DND-41 (cell line): ENCODE results near the gene NSUN5.

Experiments used
- ATAC-seq: fragments of 200-7000 bp; cut with Tn5 transposase; 3 replicates; pipeline ENCODE4 v1.9.1; 2021; ENCODE audit warnings: low read depth; ENCODE audit not compliant: insufficient read depth
- DNase-seq: peaks from one replicate; pipeline ENCODE4 v3.0.0-alpha.2; 2020
- H2AFZ ChIP-seq: 2 replicates; pipeline ENCODE4 v1.6.0; 2012; ENCODE audit warnings: low read depth, low read length
- H3K27ac ChIP-seq: 2 replicates; pipeline ENCODE4 v1.5.1; 2012; ENCODE audit warnings: low read length, inconsistent platforms
- H3K27me3 ChIP-seq: fragments of 200-600 bp; sonication (generic); 2 replicates; pipeline ENCODE4 v1.6.0; 2012; ENCODE audit warnings: low read length, mild to moderate bottlenecking, inconsistent platforms; ENCODE audit not compliant: insufficient read depth, poor library complexity
- H3K36me3 ChIP-seq: 2 replicates; pipeline ENCODE4 v1.5.1; 2012; ENCODE audit warnings: low read length, inconsistent platforms; ENCODE audit not compliant: insufficient read depth
- H3K4me1 ChIP-seq: 2 replicates; pipeline ENCODE4 v1.5.1; 2012; ENCODE audit warnings: mild to moderate bottlenecking, low read length; ENCODE audit not compliant: insufficient read depth
- H3K4me2 ChIP-seq: 2 replicates; pipeline ENCODE4 v1.6.0; 2012; ENCODE audit warnings: mild to moderate bottlenecking, moderate library complexity, low read length, inconsistent platforms; ENCODE audit not compliant: insufficient read depth
- H3K4me3 ChIP-seq, 2 experiments: fragments of 200-600 bp in 1 of 2; shearing (Covaris generic) in 1 of 2; 2 replicates each; pipeline ENCODE4 v1.5.1; 2012 to 2016; ENCODE audit warnings: inconsistent platforms in 2 of 2, low read length in 2 of 2, mild to moderate bottlenecking in 2 of 2, low read depth in 1 of 2, moderate library complexity in 1 of 2
- H3K79me2 ChIP-seq: 2 replicates; pipeline ENCODE4 v1.6.0; 2012; ENCODE audit warnings: low read length, inconsistent platforms; ENCODE audit not compliant: insufficient read depth
- H3K9ac ChIP-seq: 2 replicates; pipeline ENCODE4 v1.6.0; 2012; ENCODE audit warnings: low read depth, mild to moderate bottlenecking, inconsistent platforms, low read length, moderate library complexity
- H3K9me3 ChIP-seq: 2 replicates; pipeline ENCODE4 v1.5.1; 2012; ENCODE audit warnings: low read length, moderate library complexity, mild to moderate bottlenecking, inconsistent platforms; ENCODE audit not compliant: insufficient read depth, severe bottlenecking
- H4K20me1 ChIP-seq: 2 replicates; pipeline ENCODE4 v1.6.0; 2012; ENCODE audit warnings: low read length; ENCODE audit not compliant: insufficient read depth
- EZH2 ChIP-seq: IDR thresholded peaks from 3 replicates; pipeline ENCODE4 v1.6.1; 2012; ENCODE audit warnings: borderline replicate concordance, low read depth, mild to moderate bottlenecking, moderate library complexity, low read length, inconsistent platforms; ENCODE audit not compliant: severe bottlenecking
- TF ChIP-seq, protein P1 (sequence below): IDR thresholded peaks from 2 replicates; pipeline ENCODE4 v1.5.1; 2012; ENCODE audit warnings: borderline replicate concordance, low read length, moderate library complexity, mild to moderate bottlenecking; ENCODE audit not compliant: poor library complexity, severe bottlenecking; ENCODE audit errors: extremely low read depth

NSUN5 gene

DNA sequence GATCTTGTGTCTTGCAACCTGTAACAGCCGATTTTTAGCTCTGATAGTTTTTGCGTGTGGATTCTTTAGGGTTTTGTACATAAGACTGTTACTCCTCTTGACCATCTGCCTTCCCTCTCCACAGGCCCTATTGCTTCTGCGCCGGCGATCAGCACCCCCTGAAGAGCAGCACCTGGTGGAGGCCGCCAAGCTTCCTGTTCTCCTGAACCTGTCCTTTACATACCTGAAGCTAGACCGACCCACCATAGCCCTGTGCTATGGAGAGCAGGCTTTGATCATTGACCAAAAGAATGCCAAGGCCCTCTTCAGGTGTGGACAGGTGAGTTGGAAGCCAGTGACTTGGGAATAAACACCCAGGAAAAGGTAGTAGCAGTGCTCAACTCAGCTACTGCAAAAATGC, 31.9 kb upstream of the NSUN5 start:
- no peaks in the 10 kb centered on the region for H4K20me1 ChIP-seq
- no peak overlapping the region for H3K27ac ChIP-seq
- H3K4me3 ChIP-seq = no peak overlapping the region
- no peaks in the 10 kb centered on the region for H3K4me1 ChIP-seq
- H3K79me2 ChIP-seq = no peaks in the 10 kb centered on the region
- H3K9me3 ChIP-seq = no peaks in the 10 kb centered on the region
- H3K9ac ChIP-seq = no peak overlapping the region
- H3K36me3 ChIP-seq = no peaks in the 10 kb centered on the region
- no peak for DNase-seq
- no peak overlapping the region for H3K4me2 ChIP-seq
- no peak for ATAC-seq
- no peaks in the 10 kb centered on the region for H3K27me3 ChIP-seq
- no peak overlapping the region for H2AFZ ChIP-seq
- TF ChIP-seq EZH2 = no peak
- TF ChIP-seq, protein P1, sequence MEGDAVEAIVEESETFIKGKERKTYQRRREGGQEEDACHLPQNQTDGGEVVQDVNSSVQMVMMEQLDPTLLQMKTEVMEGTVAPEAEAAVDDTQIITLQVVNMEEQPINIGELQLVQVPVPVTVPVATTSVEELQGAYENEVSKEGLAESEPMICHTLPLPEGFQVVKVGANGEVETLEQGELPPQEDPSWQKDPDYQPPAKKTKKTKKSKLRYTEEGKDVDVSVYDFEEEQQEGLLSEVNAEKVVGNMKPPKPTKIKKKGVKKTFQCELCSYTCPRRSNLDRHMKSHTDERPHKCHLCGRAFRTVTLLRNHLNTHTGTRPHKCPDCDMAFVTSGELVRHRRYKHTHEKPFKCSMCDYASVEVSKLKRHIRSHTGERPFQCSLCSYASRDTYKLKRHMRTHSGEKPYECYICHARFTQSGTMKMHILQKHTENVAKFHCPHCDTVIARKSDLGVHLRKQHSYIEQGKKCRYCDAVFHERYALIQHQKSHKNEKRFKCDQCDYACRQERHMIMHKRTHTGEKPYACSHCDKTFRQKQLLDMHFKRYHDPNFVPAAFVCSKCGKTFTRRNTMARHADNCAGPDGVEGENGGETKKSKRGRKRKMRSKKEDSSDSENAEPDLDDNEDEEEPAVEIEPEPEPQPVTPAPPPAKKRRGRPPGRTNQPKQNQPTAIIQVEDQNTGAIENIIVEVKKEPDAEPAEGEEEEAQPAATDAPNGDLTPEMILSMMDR = no peak

DNA sequence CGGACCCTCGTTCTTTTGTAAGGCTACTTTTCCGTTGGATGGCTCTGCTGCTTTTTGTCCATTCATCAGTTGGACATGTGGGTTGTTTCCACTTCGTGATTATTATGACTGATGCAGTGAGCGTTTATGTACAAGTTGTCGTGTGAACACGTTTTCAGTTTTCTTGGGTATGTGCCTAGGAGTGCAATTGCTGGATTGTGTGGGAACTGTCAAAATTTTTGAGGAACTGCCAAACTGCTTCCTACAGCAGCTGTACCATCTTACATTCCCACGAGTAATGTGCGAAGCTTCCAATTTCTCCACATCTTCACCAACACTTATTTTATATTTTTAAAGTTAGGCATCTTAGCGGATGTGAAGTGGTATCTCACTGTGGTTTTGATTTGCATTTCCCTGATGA, 29.7 kb upstream of the NSUN5 start:
- H3K4me3 ChIP-seq = no peak overlapping the region
- no peak overlapping the region for H3K4me2 ChIP-seq
- H3K27ac ChIP-seq = no peak overlapping the region
- TF ChIP-seq EZH2 = no peak
- TF ChIP-seq, protein P1 = no peak
- ATAC-seq (no peak), DNase-seq (no peak)
- H3K9ac ChIP-seq = no peak overlapping the region
- H4K20me1 ChIP-seq = no peaks in the 10 kb centered on the region
- no peaks in the 10 kb centered on the region for H3K79me2 ChIP-seq
- peaks cover 1% of the 10 kb centered on the region for H3K27me3 ChIP-seq
- no peak overlapping the region for H2AFZ ChIP-seq
- H3K36me3 ChIP-seq = no peaks in the 10 kb centered on the region
- no peaks in the 10 kb centered on the region for H3K4me1 ChIP-seq
- H3K9me3 ChIP-seq = no peaks in the 10 kb centered on the region

DNA sequence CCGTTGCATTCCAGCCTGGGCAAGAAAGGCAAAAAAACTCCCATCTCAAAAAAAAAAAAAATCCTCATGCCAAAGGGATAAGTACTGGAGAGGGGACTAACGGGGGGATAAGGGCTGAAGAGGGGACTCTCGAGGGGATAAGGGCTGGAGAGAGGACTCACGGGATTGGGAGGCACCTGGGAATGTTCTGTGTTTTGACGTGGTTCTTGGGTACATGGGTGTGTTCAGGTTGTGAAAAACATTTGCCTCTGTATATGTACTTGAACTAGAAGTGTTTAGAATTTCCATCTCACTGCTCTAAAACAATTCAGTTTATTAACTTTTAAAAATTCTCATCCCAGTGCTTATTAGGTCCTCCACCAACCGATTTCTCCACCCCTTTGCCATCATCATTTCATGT, 23.8 kb upstream of the NSUN5 start:
- no peak overlapping the region for H3K4me2 ChIP-seq
- no peak overlapping the region for H2AFZ ChIP-seq
- no peaks in the 10 kb centered on the region for H3K9me3 ChIP-seq
- H4K20me1 ChIP-seq = no peaks in the 10 kb centered on the region
- no peaks in the 10 kb centered on the region for H3K36me3 ChIP-seq
- no peaks in the 10 kb centered on the region for H3K4me1 ChIP-seq
- H3K79me2 ChIP-seq = no peaks in the 10 kb centered on the region
- H3K4me3 ChIP-seq = no peak overlapping the region
- TF ChIP-seq, protein P1 = no peak
- TF ChIP-seq EZH2 = no peak
- no peak overlapping the region for H3K27ac ChIP-seq
- no peak overlapping the region for H3K9ac ChIP-seq
- peaks cover 3% of the 10 kb centered on the region for H3K27me3 ChIP-seq
- ATAC-seq (no peak), DNase-seq (no peak)

DNA sequence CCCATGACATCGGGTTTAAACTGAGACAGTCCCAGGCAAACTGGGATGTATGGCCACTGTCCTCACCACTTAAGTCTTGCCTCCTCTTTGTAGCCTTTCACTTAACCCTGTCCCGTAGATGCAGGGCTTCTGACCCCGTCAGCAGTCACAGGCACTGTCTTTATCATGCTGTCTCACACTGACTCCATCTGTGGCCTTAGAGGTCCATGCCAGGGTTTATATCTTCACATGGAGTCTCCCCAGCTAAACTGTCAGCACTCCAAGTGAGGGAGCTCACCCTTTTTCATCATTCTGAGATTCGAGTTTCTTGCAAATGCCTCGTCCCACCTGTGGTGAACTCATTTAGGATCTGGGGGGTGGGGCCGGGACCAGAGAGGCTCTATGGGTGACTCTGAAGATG, 22.1 kb upstream of the NSUN5 start:
- no peaks in the 10 kb centered on the region for H3K9me3 ChIP-seq
- H3K4me2 ChIP-seq = no peak overlapping the region
- ATAC-seq (no peak), DNase-seq (no peak)
- no peak overlapping the region for H3K9ac ChIP-seq
- H2AFZ ChIP-seq = peak overlapping the region; percentile 26; the same call in 1 of the 2 replicates
- TF ChIP-seq EZH2 = no peak
- TF ChIP-seq, protein P1 = no peak
- no peak overlapping the region for H3K4me3 ChIP-seq
- no peaks in the 10 kb centered on the region for H3K36me3 ChIP-seq
- no peak overlapping the region for H3K27ac ChIP-seq
- no peaks in the 10 kb centered on the region for H3K79me2 ChIP-seq
- no peaks in the 10 kb centered on the region for H3K4me1 ChIP-seq
- H4K20me1 ChIP-seq = no peaks in the 10 kb centered on the region
- peaks cover 3% of the 10 kb centered on the region for H3K27me3 ChIP-seq
